ENCODE results near the gene PPP6R2. TPM values are rescaled to one million over a fixed set of nuclear protein-coding genes. Genes with fewer than 3 reads are reported as not detected.

The PPP6R2 gene
- total RNA-seq, 1 experiment from 2014 or later: 49.2 TPM

DNA sequence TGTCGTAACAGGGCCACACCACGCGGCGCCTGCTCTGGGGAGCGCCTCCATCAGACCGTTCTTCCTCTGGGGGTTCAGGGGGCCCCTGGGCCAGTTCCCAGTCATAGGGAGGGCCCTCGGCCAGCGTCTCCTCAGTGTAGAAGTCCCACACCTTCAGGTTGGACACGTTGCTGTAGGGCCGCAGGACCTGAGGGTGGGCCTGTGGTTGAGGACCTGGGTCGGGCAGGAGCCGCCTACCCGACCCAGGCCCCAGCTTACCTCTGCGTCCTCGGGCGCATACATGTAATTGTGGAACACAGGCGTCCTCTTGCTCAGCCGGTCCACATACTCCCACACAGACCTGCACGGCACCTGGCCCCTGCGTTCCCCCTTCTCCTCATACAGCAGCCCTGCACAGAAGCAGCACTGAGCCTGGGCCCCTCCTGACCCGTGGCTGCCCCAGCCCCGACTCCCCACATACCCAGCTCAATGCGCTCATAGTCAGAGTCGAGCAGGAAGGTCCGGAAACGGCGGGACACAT lies 111.5 kb downstream of the PPP6R2 start:
- H3K79me2 ChIP-seq (ENCODE audit: low read depth): no peaks in the 10 kb centered on the region
- ChIA-PET POLR2A (ENCODE audit: unreplicated experiment) (no interaction called here), CTCF (interaction anchor here (0.6 kb wide), 1 partner anchor 45 kb away, joined by 6 read pairs; no protein-coding TSS in a partner anchor)
- TF ChIP-seq, protein P1, sequence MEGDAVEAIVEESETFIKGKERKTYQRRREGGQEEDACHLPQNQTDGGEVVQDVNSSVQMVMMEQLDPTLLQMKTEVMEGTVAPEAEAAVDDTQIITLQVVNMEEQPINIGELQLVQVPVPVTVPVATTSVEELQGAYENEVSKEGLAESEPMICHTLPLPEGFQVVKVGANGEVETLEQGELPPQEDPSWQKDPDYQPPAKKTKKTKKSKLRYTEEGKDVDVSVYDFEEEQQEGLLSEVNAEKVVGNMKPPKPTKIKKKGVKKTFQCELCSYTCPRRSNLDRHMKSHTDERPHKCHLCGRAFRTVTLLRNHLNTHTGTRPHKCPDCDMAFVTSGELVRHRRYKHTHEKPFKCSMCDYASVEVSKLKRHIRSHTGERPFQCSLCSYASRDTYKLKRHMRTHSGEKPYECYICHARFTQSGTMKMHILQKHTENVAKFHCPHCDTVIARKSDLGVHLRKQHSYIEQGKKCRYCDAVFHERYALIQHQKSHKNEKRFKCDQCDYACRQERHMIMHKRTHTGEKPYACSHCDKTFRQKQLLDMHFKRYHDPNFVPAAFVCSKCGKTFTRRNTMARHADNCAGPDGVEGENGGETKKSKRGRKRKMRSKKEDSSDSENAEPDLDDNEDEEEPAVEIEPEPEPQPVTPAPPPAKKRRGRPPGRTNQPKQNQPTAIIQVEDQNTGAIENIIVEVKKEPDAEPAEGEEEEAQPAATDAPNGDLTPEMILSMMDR (conservative IDR thresholded peaks at IDR 0.05): no peak
- TF ChIP-seq EZH2 (IDR thresholded peaks at IDR 0.05; ENCODE audit: low read depth): no peak
- H3K9me2 ChIP-seq (ENCODE audit: insufficient read depth): no peaks in the 10 kb centered on the region
- no peak overlapping the region for H3K4me2 ChIP-seq
- peaks cover 24% of the 10 kb centered on the region for H3K36me3 ChIP-seq (ENCODE audit: low read depth)
- BruUV-seq (replicated peaks): no TSS peak
- H3F3A ChIP-seq (ENCODE audit: insufficient read depth, low read depth): peaks cover 40% of the 10 kb centered on the region
- DNase-seq: no peak
- no peak overlapping the region for H3K4me3 ChIP-seq
- no peak overlapping the region for H3K27ac ChIP-seq
- H3K27me3 ChIP-seq (ENCODE audit: insufficient read depth, low read depth): no peaks in the 10 kb centered on the region
- H3K9me3 ChIP-seq (ENCODE audit: insufficient read depth, low read depth): no peaks in the 10 kb centered on the region
- no peak overlapping the region for H2AFZ ChIP-seq
- no peaks in the 10 kb centered on the region for H3K4me1 ChIP-seq (replicated peaks; ENCODE audit: insufficient read depth)
- H4K20me1 ChIP-seq (ENCODE audit: insufficient read depth): peaks cover 26% of the 10 kb centered on the region
- intact Hi-C loops (cut with micrococcal nuclease; ENCODE audit: unreplicated experiment): no loop called here

DNA sequence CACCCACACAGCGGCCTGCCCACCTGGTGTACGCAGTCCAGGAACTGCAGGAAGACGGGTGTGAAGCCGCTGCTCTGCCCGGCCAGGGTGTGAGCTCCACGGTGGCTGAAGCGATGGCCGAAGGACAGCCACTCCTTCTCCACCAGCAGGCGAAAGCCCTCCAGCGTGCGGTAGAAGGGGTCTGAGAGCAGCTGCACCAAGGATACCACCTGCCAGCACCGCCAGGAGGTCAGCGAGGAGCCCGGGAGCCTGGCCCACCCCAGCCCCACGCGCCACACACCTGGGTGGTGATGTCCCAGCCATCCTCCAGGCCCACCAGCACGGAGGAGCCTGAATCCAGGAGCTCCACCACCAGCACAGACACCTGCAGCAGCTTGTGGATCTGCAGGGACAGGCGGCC lies 112.1 kb downstream of the PPP6R2 start:
- Histone ChIP-seq H3K79me2 (ENCODE audit: low read depth) (no peaks in the 10 kb centered on the region), H3K4me1 (replicated peaks; ENCODE audit: insufficient read depth) (no peaks in the 10 kb centered on the region), H3K4me2 (no peak overlapping the region), H3K27me3 (ENCODE audit: insufficient read depth, low read depth) (no peaks in the 10 kb centered on the region), H4K20me1 (ENCODE audit: insufficient read depth) (peaks cover 29% of the 10 kb centered on the region), H3K4me3 (no peak overlapping the region), H3K36me3 (ENCODE audit: low read depth) (peaks cover 30% of the 10 kb centered on the region), H3K27ac (no peak overlapping the region), H3F3A (ENCODE audit: insufficient read depth, low read depth) (peaks cover 39% of the 10 kb centered on the region), H2AFZ (no peak overlapping the region), H3K9me2 (ENCODE audit: insufficient read depth) (no peaks in the 10 kb centered on the region), H3K9me3 (ENCODE audit: insufficient read depth, low read depth) (no peaks in the 10 kb centered on the region)
- ChIA-PET POLR2A (ENCODE audit: unreplicated experiment) (no interaction called here), CTCF (interaction anchor here (0.6 kb wide), 1 partner anchor 45 kb away, joined by 6 read pairs; no protein-coding TSS in a partner anchor)
- no peak for DNase-seq
- BruUV-seq (replicated peaks): no TSS peak
- TF ChIP-seq EZH2 (IDR thresholded peaks at IDR 0.05; ENCODE audit: low read depth): no peak
- TF ChIP-seq, protein P1 (conservative IDR thresholded peaks at IDR 0.05): no peak
- intact Hi-C loops (cut with micrococcal nuclease; ENCODE audit: unreplicated experiment): no loop called here

DNA sequence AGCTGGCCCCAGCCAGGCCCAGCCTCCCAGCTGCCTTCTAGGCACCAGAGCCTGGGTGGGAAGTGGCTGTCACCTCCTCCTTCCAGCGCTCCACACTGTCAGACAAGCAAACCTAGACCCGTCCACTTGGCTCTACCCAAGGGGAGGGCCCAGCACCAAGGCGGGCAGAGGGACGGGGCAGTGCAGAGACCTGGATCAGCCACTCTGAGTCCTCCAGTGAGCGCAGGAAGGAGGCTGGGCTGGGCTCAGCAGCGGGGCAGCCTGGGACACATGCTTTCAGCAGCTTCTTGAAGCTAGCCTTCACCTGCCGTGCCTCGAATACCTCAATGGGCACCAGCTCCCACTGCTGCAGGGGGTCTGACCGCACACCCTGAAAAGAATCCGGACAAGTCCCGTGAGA lies 112.9 kb downstream of the PPP6R2 start:
- Histone ChIP-seq H3K36me3 (ENCODE audit: low read depth) (peaks cover 31% of the 10 kb centered on the region), H3K9me2 (ENCODE audit: insufficient read depth) (no peaks in the 10 kb centered on the region), H2AFZ (no peak overlapping the region), H3K27me3 (ENCODE audit: insufficient read depth, low read depth) (no peaks in the 10 kb centered on the region), H3F3A (ENCODE audit: insufficient read depth, low read depth) (peaks cover 37% of the 10 kb centered on the region), H3K9me3 (ENCODE audit: insufficient read depth, low read depth) (no peaks in the 10 kb centered on the region), H3K4me1 (replicated peaks; ENCODE audit: insufficient read depth) (no peaks in the 10 kb centered on the region), H4K20me1 (ENCODE audit: insufficient read depth) (peaks cover 29% of the 10 kb centered on the region), H3K27ac (no peak overlapping the region), H3K4me2 (no peak overlapping the region), H3K4me3 (no peak overlapping the region), H3K79me2 (ENCODE audit: low read depth) (no peaks in the 10 kb centered on the region)
- intact Hi-C loops (cut with micrococcal nuclease; ENCODE audit: unreplicated experiment): no loop called here
- TF ChIP-seq EZH2 (IDR thresholded peaks at IDR 0.05; ENCODE audit: low read depth): no peak
- TF ChIP-seq, protein P1 (conservative IDR thresholded peaks at IDR 0.05): no peak
- BruUV-seq (replicated peaks): no TSS peak
- POLR2A ChIA-PET (ENCODE audit: unreplicated experiment): no interaction called here
- CTCF ChIA-PET: no interaction called here
- no peak for DNase-seq
